Fibroblast of skin of back (primary cell): ENCODE results near the gene EIF4H. TPM values are rescaled to one million over a fixed set of nuclear protein-coding genes. Genes with fewer than 3 reads are reported as not detected.
A peak's percentile ranks its signal among the peaks of the same experiment; 100 is the strongest.
"Not testable (repeated sequence)": the region's sequence is repeated elsewhere in the genome, so short reads cannot be mapped to it uniquely, and the experiment has no call there.

ENCODE experiments used
- DNase-seq: peaks from one replicate; pipeline ENCODE4 v3.0.0-alpha.2; 2013
- polyA plus RNA-seq, 2 experiments: library from polyadenylated mRNA; unstranded; fragments of 120-200 nt; gene quantifications; one replicate each; pipeline ENCODE4 v1.2.1, GENCODE V29; 2013; ENCODE audit not compliant: insufficient read length in 2 of 2

Gene EIF4H
- polyA plus RNA-seq (2013, experiment 1 of 2; ENCODE audit: insufficient read length), result 354 TPM
- polyA plus RNA-seq (2013, experiment 2 of 2; ENCODE audit: insufficient read length), result 258 TPM

DNA sequence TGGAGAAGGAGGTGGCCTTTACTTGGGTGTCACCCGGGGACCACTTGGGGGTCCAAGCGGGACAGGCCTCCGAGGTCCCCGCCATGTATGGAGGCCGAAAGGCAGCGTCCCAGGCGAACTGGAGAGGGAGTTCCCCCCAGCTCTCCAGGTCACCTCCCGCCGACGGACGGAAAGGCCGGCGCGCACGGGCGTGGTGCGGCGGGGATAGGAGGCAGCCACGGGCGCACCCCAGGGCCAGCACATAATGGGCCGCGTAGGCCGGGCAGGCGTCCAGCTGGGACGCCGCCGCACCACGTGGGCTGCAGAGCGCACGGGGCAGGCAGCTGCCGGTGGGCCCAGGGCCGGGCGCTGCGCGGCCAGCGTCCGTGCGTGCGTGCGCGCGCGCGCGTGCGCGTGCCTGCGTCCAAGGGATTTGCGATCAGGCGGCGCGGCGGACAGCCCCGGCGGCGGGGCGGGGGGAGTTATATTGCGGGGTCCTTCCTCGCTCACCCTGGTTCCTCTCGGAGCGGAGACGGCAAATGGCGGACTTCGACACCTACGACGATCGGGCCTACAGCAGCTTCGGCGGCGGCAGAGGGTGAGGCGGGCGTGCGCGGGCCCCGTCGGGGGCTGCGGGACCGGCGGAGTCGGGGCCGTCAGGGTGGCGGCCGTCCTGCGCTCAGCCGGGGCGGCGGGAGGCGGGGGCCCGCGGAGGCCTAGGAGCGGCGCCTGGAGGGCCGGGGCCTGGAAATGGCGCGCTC is at the start of gene EIF4H:
Gene EIF4H (plus strand): TSS at position 491 of the 740 bp plus-strand sequence. CDS start 28 bp downstream, at position 519.
- DNase-seq, result peak; percentile 93

DNA sequence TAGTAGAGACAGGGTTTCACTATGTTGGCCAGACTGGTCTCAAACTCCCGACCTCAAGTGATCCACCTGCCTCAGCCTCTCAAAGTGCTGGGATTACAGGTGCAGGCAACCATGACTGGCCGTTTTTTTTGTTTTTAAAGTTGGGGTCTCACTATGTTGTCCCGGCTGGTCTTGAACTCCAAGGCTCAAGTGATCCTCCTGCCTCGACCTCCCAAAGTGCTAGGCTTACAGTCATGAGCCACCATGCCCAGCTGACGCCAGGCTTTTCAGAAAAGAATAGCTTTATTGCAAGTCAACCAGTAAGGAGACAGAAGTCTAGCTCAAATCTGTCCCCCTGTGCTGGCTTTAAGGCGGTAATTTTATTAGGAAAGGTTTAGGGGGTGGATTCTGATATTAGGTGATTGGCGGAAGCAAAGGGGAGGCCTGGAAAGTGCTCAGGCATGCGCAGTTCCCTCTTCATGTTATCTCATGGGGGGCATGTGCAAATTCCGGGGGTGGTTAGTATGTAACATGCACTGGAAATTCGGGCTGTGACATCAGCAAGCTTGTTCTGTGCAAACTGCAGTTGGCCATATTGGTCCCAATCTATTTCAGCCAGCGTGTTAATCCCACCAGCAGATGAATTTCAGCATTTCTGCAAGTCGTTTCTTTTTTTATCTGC is 47.8 kb upstream of the EIF4H start:
- no peak for DNase-seq

DNA sequence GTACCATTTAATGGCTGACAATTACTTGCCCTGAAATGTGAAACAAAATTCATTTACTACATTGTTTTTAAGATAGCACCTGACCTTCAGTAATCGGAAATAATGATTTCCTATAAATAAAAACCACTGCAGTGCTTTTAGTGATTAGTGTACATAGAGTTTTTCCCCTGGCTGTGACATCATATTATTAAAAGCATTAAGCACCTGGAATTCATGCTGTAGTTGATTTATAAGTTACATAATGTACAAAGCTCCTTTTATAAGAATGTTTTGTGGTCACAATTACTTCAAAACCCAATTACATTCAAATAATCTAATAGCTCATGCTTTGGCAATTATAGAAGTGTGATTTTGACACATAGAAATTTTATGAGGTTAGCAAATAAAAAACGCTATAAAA is 44.3 kb upstream of the EIF4H start:
- no peak for DNase-seq

DNA sequence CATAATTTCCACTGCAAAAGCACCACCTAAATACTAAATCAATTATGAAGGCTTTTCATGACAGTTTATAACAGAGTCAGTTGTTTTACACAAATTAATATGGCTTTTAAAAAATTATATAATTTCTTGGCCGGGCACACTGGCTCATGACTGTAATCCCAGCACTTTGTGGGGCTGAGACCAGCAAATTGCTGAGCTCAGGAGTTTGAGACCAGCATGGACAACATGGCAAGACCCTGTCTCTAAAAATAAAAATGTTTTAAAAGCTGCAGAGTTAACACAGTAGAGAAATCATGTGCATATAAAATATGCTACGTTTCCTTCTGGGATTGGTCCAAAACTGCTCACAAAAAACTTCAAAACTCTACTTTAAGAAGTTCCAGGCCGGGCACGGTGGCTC is 43.6 kb upstream of the EIF4H start:
- DNase-seq, result no peak

DNA sequence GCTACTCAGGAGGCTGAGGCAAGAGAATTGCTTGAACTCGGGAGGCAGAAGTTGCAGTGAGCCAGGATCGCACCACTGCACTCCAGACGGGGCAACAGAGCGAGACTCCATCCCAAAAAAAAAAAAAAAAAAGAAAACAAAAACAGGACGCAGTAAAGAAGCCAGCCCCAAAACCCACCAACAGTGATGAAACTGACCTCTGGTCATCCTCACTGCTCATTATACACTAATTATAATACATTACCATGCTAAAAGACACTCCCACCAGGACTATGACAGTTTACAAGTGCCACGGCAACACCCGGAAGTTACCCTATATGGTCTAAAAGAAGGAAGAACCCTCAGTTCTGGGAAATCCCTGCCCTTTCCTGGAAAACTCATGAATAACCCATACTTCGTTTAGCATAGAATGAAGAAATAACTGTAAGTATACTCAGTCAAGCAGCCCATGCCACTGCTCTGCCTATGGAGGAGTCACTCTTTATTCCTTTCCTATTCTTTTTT is 40.0 kb upstream of the EIF4H start:
- no peak for DNase-seq

DNA sequence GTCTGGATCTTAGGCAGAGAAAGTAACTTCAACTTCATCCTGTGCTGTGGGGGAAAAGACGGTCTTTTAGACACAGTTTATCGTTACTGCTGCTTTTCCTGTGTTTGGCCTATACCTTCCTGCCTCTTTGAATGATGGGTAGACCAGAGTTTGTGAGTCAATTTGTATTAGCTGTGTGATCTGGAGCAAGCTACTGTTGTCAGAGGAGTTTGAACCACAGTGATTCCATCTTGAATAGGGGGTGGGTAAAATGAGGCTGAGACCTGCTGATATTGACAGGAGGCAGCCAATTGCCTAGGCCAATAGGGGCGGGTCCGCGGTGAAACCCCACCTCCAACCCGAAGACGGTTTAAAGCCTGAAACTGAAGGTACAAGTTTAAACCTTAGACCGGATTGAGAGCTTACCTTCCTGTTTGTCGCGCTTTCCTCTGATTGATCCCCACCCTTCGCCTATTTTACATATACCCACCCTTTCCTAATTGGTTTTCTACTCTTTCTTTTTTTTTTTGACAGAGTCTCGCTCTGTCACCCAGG is 35.8 kb upstream of the EIF4H start:
- DNase-seq, result no peak

DNA sequence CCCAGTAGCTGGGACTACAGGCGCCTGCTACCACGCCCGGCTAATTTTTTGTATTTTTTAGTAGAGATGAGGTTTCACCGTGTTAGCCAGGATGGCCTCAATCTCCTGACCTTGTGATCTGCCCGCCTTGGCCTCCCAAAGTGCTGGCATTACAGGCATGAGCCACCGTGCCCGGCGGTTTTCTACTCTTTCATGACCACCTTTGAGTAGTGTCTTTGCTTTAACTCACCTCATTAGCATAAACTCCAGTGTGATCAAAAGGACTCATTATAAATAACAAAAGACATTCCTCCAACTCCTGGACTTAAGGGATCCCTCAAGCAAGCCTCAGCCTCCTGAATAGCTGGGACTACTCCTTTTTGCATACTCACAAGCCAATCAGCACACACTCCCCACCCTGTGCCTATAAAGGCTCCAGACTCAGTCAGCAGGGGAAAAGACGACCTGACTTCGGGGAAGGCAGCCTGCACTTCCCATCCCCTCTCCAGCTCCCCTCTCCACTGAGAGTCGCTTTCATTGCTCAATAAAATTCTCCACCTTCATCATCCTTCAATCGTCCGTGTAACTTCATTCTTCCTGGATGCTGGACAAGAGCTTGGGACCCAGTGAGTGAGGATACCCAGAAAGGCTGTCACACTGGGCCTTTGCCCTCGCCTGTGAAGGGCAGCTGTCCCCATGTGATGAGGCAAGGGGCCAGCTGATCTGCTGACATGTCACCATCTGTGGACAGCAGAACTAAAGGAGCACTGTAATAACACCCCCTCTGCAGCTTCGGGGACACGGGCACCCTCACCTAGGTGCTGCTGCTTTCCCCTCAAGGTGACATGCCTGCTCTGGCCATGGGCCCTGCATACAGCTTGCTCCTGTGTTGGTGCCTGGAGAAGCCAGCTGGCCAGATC is 35.0 kb upstream of the EIF4H start:
- no peak for DNase-seq

DNA sequence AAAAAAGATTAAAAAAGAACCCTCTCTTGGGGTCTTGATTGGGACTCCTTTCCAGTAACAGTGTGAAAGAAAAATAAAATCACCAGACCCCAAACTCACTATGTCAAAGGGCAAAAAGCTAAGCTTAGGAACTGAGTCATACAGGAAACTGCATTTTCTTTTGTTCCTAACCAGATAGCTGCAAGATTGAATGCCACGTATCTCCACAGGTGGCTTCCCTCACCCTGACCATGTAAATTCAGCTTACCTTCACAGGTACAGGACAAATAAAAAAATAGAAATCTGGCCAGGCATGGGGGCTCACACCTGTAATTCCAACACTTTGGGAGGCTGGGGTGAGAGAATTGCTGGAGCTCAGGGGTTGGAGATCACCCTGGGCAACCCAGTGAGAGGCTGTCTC is 32.5 kb upstream of the EIF4H start:
- DNase-seq, result no peak

DNA sequence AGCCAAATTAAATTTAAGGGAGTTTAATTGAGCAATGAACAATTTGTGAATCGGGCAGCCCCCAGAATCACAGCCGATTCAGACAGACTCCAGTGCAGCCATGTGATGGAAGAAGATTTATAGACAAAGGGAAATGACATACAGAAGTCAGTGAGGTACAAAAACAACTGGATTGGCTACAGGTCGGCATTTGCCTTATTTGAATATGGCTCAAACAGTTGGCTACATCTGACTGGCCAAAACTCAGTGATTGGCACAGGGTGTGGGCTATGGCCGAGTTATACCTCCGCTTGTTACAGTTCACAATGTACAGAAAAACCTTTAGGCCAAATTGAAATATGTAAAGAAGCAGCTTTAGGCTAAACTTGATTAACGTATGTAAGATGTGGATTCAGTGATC is 30.8 kb upstream of the EIF4H start:
- DNase-seq, result no peak

DNA sequence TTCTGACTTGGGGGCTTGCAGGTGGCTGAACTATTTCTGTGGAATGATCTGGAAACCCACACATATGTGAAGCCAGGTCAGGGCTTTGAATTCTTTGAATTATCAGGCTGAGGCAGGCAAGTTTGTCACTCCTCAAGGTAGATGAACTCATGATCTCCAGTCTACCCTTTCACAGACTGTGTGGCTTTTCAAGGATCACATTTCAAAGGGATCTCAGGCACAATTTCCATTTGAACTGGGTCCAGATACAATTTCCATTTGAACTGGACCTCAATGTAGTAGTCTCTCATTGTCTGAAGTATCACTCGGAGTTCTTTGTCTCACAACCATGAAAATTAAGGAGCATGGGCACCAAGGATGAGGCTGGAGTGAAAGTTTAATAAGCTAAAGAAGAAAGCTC is 25.7 kb upstream of the EIF4H start:
- DNase-seq, result no peak

DNA sequence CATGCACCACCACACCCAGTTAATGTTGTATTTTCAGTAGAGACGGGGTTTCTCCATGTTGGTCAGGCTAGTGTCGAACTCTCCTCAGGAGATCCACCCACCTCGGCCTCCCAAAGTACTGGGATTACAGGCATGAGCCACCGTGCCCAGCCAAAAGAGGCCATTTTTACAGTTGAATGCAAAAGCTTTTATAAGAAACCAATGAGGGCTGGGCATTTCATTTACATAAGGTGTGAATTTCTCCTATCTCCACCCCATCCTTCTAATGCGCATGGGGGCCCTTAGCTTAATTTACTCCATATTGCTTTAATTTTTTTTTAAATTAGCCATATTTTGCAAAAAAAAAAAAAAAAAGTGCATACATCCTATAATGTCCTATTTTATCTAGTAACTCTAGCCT is 25.1 kb upstream of the EIF4H start:
- DNase-seq, result no peak

DNA sequence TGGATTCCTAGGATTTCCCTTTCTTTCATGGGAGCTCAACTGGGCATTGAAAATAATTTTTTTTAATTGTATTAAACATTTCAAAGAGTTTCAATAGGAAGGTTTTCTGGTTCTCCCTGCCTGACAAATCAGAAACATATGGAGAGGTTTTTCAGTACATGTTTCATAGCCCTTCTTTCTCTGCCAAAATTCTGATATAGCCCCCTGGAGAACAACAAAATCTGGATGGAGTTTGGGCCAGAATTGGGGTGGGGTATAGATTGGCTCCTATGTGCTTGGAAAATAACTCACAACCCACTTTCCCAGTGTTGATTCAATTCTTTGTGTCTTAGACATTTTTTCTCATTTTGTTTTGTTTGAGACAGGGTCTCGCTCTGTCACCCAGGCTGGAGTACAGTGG is 24.6 kb upstream of the EIF4H start:
- no peak for DNase-seq

DNA sequence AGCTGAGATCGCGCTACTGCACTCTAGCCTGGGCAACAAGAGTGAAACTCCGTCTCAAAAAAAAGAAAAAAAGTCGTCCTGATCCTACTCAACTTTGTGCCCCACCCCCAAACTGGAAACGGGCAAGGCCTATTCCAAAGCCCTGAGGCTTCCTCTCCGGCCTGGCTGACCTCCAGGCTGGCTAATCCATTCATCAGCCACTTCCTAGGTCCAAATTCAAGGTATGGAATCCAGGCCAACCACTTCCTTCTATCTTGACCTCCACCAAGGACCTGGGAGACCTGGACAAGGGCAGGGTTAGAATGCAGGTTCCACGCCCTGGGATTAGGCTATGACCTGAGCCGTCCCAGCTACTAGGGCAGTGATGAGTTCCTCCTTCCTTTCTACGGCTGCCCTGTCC is 20.4 kb upstream of the EIF4H start:
- DNase-seq, result no peak

DNA sequence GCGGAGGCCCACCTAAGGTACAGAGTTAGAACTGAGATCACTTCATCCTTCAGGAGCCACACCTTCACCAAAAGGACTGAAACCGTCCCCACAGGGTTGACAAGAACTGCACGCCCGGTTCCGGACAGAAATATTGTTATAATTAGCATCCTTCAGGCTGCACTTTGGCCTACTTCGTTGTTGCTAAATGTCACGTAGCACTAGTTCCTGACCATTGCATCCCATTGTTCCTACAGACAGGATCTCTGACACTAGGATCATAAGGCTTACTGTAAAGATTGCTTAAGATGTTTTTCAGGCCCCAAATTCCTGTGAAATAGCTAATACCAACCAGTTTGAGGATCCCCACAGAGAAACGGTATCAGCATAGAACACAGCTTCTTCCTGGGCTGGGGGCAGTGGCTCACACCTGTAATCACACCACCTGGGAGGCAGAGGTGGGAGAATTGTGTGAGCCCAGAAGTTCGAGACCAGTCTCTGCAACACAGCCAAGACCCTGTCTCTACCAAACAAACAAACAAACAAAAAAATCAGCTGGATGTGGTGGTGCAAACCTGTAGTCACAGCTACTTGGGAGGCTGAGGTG is 18.3 kb upstream of the EIF4H start:
- DNase-seq, result no peak

DNA sequence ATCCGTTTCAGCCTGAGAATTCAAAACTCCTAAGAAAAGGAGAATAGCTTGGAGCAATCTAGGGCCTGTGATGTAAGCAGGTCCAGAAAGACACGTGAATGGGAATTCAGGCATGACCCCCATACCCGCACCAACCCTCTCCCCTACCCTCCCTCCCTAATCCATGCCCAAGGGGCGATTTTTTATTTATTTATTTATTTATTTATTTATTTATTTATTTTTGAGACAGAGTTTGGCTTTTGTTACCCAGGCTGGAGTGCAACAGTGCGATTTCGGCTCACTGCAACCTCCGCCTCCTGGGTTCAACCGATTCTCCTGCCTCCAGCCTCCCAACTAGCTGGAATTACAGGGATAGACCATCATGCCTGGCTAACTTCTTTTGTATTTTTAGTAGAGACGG is 16.6 kb upstream of the EIF4H start:
- no peak for DNase-seq

DNA sequence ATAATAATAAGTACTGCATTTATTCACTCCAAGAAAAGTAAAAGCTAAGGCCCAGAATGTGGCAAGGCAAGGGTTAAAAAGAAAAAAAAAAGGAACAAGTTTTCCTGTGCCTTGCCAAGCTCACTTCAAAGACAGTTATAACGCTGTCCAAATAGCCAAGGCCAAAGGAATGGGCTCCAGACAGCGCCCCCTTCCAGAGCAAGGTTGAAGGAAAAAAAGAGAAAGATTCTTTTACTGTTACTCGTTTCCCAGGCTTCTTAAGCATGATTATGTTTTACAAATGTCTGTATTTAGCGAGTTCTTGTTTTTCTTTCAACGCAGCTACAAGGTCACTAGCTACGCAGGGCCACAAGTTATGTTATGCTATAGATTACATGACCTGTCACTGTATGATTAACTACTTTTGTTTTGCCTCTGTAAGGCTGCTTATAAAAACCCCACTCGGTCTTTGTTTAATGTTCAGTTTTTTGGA is 9.1 kb upstream of the EIF4H start:
- peak; percentile 57 for DNase-seq

DNA sequence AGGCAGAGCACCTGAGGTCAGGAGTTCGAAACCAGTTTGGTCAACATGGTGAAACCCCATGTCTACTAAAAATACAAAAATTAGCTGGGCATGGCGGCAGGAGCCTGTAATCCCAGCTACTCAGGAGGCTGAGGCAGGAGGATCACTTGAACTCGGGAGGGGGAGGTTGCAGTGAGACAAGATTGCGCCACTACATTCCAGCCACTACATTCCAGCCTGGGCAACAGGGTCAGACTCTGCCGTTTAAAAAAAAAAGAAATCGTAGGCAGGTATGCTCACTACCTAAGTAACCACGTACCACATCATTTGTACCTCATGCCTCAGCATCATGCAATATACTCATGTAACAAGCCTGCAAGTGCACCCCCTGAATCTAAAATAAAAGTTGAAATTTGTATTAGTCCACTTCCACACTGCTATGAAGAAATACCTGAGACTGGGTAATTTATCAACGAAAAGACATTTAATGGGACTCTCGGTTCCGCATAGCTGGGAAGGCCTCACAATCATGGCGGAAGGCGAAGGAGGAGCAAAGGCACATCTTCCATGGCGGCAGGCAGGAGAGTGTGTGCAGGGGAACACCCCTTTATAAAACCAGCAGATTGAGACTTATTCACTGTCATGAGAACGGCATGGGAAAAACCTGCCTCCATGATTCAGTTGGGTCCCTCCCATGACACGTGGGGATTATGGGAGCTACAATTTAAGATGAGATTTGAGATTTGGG is 8.1 kb upstream of the EIF4H start:
- no peak for DNase-seq

DNA sequence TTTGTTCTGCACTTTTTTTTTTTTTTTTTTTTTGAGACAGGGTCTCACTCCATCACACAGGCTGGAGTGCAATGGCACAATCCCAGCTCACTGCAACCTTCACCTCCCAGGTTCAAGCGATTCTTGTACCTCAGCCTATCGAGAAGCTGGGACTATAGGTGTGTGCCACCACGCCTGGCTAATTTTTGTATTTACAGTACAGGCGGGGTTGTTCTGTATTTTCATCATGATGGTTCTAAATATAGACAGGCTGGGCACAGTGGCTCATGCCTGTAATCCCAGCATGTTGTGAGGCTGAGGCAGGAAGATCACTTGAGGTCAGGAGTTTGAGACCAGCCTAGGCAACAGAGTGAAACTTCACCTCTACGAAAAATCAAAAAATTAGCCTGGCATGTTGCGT is 6.8 kb upstream of the EIF4H start:
- not testable (repeated sequence) for DNase-seq

DNA sequence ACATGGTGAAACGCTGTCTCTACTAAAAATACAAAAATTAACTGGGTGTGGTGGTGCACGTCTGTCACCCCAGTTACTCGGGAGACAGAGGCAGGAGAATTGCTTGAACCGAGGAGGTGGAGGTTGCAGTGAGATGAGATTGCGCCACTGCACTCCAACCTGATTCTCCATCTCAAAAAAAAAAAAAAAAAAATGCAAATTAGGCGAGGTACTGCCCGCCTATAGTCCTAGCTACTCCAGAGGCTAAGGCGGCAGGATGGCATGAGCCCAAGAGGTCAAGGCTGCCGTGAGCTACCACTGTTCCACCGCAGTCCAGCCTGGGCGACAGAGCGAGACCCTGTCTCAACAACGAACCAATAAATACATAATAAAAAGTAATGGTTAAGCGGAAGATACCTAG is 1.1 kb upstream of the EIF4H start:
- DNase-seq, result no peak

DNA sequence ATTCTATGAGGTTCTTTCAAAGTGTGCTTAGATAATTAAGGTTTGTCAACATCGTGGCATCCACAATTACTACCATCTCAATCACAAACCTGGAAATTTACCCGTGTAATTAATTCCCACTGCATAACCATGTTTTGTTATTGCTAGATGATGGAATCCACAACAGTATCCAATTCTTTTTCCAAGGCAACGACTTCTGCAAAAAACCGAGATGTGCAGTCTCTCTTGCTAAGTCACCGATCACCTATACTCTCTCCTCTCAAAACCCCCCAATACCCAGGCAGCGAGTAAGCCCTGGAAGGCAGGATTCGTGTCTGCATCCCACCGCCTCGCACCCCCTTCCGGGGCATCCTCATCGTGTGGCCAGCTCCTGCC is 678 bp upstream of the EIF4H start:
- no peak for DNase-seq

DNA sequence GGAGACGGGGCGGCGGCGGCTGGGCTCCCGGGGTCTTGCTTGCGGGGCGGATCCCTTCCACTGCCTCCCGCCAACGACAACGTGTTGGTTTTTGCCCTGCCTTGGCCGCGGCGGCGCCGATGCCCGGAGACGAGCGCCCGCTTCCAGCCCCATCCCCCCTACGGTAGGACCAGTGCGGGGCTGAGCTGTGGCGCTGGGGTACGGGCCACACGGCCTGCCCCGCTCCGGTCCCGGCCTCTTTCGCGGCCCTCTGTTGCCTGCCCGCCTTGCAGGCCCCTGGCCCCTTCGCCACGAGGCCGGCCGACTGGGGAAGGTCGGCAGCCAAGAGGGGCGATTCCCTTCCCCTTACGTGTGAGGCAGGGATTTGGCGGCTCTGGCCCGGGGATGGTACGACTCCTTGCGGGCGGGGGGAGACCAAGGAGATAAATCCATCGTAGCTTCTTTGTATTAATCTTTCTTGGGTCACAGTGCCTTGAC is 488 bp downstream of the EIF4H start:
- peak; percentile 62 for DNase-seq
